Suprapubic skin (tissue), 3 donors: ENCODE data around the gene BDH1.

Experiments
- EP300 ChIP-seq: sonication (generic); formaldehyde crosslinking; IDR thresholded peaks from one replicate; pipeline ENCODE4 v1.6.1; 2017; ENCODE audit warnings: antibody characterized with exemption
- TF ChIP-seq, protein P1 (sequence below), 2 donors: fragments of 200-600 bp in 1 of 2; fragments of 450-650 bp in 1 of 2; sonication (generic) in 1 of 2; IDR thresholded peaks; one replicate each; pipeline ENCODE4 v1.5.1; 2016 to 2019; ENCODE audit warnings: antibody characterized with exemption in 2 of 2, mild to moderate bottlenecking in 1 of 2, moderate library complexity in 1 of 2

DNA sequence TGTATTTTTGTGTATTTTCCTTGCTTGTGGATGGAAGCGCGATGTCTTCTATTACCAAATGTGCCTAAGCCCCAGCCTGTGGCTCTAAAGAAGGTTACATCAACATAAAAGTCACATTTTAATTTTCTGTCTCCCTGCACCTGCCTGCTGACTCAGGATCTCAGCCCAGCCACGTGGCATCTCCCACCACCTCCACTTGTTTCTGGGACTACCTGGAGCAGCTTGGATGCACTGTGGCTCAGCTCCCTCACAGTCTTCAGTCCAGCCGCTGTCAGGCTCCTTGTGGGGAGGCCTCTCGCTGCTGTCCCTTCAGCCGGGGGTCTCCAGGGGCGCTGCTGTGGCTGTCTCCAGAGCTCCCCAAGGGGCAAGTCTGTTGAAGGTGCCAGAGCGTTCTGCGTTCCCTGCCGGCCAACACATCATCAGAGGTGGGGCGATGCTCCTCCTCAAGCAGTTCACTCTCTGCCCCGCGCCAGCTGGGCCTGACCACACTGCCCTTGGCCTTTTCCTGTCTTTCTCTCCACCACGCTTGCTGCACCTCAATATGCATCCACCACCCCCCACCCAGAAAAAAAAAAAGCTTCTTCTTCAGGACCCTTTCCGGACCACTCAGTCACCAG is 47.7 kb upstream of the BDH1 start:
- TF ChIP-seq, protein P1, sequence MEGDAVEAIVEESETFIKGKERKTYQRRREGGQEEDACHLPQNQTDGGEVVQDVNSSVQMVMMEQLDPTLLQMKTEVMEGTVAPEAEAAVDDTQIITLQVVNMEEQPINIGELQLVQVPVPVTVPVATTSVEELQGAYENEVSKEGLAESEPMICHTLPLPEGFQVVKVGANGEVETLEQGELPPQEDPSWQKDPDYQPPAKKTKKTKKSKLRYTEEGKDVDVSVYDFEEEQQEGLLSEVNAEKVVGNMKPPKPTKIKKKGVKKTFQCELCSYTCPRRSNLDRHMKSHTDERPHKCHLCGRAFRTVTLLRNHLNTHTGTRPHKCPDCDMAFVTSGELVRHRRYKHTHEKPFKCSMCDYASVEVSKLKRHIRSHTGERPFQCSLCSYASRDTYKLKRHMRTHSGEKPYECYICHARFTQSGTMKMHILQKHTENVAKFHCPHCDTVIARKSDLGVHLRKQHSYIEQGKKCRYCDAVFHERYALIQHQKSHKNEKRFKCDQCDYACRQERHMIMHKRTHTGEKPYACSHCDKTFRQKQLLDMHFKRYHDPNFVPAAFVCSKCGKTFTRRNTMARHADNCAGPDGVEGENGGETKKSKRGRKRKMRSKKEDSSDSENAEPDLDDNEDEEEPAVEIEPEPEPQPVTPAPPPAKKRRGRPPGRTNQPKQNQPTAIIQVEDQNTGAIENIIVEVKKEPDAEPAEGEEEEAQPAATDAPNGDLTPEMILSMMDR (IDR thresholded peaks at IDR 0.05), result no peak
- TF ChIP-seq EP300, result no peak
